Breast epithelium (tissue), 3 donors: ENCODE data around the gene CFAP57.

Source experiments
- POLR2AphosphoS5 ChIP-seq, 3 donors: sonication (generic); formaldehyde crosslinking; IDR thresholded peaks; one replicate each; pipeline ENCODE4 v1.6.1; 2017; ENCODE audit warnings: antibody characterized with exemption in 3 of 3
- TF ChIP-seq, protein P1 (sequence below), 3 donors: fragments of 450-650 bp; IDR thresholded peaks; one replicate each; pipeline ENCODE4 v1.5.1; 2016 to 2017; ENCODE audit warnings: antibody characterized with exemption in 3 of 3, mild to moderate bottlenecking in 3 of 3, moderate library complexity in 3 of 3

DNA sequence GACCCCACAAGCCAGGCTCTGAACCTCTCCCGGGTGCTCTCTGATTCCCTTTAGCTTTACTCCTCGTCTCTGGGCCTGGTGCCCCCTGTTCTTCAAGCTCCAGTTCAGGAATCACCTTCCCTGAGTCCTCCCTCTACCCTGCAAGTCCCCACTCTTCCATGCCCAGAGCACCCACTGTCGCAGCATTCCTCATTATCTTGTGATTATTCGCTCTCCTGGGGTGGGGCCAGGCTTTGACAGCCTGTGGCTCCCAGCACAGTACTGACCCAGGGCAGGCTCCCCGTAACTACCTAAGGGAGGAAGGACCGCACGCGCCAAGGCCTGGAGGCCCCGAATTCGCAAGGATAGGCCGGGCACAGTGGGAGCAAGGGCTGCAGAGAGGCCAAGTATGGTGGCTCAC is 114.0 kb downstream of the CFAP57 start:
- TF ChIP-seq, protein P1, sequence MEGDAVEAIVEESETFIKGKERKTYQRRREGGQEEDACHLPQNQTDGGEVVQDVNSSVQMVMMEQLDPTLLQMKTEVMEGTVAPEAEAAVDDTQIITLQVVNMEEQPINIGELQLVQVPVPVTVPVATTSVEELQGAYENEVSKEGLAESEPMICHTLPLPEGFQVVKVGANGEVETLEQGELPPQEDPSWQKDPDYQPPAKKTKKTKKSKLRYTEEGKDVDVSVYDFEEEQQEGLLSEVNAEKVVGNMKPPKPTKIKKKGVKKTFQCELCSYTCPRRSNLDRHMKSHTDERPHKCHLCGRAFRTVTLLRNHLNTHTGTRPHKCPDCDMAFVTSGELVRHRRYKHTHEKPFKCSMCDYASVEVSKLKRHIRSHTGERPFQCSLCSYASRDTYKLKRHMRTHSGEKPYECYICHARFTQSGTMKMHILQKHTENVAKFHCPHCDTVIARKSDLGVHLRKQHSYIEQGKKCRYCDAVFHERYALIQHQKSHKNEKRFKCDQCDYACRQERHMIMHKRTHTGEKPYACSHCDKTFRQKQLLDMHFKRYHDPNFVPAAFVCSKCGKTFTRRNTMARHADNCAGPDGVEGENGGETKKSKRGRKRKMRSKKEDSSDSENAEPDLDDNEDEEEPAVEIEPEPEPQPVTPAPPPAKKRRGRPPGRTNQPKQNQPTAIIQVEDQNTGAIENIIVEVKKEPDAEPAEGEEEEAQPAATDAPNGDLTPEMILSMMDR (IDR thresholded peaks at IDR 0.05): no peak
- no peak for TF ChIP-seq POLR2AphosphoS5 (IDR thresholded peaks at IDR 0.05)
